Spleen (tissue), 11 donors: ENCODE measurements around the gene ZNF337. TPM values are rescaled to one million over a fixed set of nuclear protein-coding genes. Genes with fewer than 3 reads are reported as not detected.

ENCODE experiments used
- DNase-seq: peaks from one replicate; pipeline ENCODE4 v3.0.0-alpha.2; 2020
- H3K27ac ChIP-seq, 8 donors: fragments of 200-600 bp; sonication (generic) in 7 of 8; 1 replicate in 4 of 8; 2 replicates in 4 of 8; pipeline versions ENCODE4 v1.5.0 to v1.8.0; 2016 to 2021; ENCODE audit warnings: inconsistent platforms in 4 of 8, mild to moderate bottlenecking in 4 of 8, moderate library complexity in 1 of 8
- H3K27me3 ChIP-seq, 7 donors: fragments of 200-600 bp; sonication (generic) in 6 of 7; replicated peaks in 1 of 7; 1 replicate in 4 of 7; 2 replicates in 3 of 7; pipeline versions ENCODE4 v1.5.0 to v1.8.0; 2016 to 2021; ENCODE audit warnings: inconsistent platforms in 3 of 7, mild to moderate bottlenecking in 1 of 7
- H3K36me3 ChIP-seq, 6 donors: fragments of 200-600 bp; sonication (generic) in 5 of 6; 1 replicate in 4 of 6; 2 replicates in 2 of 6; pipeline versions ENCODE4 v1.5.0 to v1.8.0; 2016 to 2021; ENCODE audit warnings: inconsistent platforms in 2 of 6
- H3K4me1 ChIP-seq, 6 donors: fragments of 200-600 bp; sonication (generic) in 5 of 6; 1 replicate in 3 of 6; 2 replicates in 3 of 6; pipeline versions ENCODE4 v1.5.0 to v1.8.0; 2016 to 2021; ENCODE audit warnings: inconsistent platforms in 3 of 6
- H3K4me3 ChIP-seq, 8 donors: fragments of 200-600 bp; sonication (generic) in 7 of 8; 1 replicate in 4 of 8; 2 replicates in 4 of 8; pipeline versions ENCODE4 v1.5.0 to v1.8.0; 2016 to 2021; ENCODE audit warnings: inconsistent platforms in 4 of 8, mild to moderate bottlenecking in 4 of 8, moderate library complexity in 2 of 8
- H3K9me3 ChIP-seq, 8 donors: fragments of 200-600 bp; sonication (generic) in 7 of 8; 1 replicate in 4 of 8; 2 replicates in 4 of 8; pipeline versions ENCODE4 v1.5.0 to v1.8.0; 2016 to 2021; ENCODE audit warnings: inconsistent platforms in 4 of 8
- CTCF ChIP-seq, 11 experiments: fragments of 200-600 bp in 7 of 11; fragments of 450-650 bp in 4 of 11; sonication (generic) in 4 of 11; IDR thresholded peaks in 8 of 11; conservative IDR thresholded peaks in 3 of 11; 1 replicate in 7 of 11; 2 replicates in 4 of 11; pipeline versions ENCODE4 v1.4.0 to v1.8.0; 2016 to 2021; ENCODE audit warnings: antibody characterized with exemption in 11 of 11, inconsistent platforms in 4 of 11, mild to moderate bottlenecking in 1 of 11
- POLR2A ChIP-seq, 3 donors: fragments of 450-650 bp; IDR thresholded peaks; one replicate each; pipeline ENCODE4 v1.5.1; 2017; ENCODE audit warnings: antibody characterized with exemption in 3 of 3, mild to moderate bottlenecking in 1 of 3
- POLR2AphosphoS5 ChIP-seq, 3 donors: sonication (generic); formaldehyde crosslinking; IDR thresholded peaks; one replicate each; pipeline ENCODE4 v1.5.1; 2017; ENCODE audit warnings: antibody characterized with exemption in 3 of 3
- WGBS, 5 donors: extraction: QIAGEN DNeasy Blood & Tissue Kit in 3 of 5; methylation state at CpG; one replicate each; pipeline versions ENCODE4 v1.1.5 to v1.1.7; 2013 to 2018; 5-methylcytosine and 5-hydroxymethylcytosine counted together
- intact Hi-C: fragments of 100-400 bp; cut with DNase I; formaldehyde crosslinking; loops from one replicate; pipeline ENCODE4 v1.15.0; 2023; ENCODE audit warnings: low total_unique reads
- polyA plus RNA-seq, 3 donors: library from polyadenylated mRNA; stranded (reverse); fragments of 200-250 nt; gene quantifications; one replicate each; pipeline ENCODE4 v1.2.1, GENCODE V29; 2013
- total RNA-seq, 7 donors: library from RNA; depleted of rRNA in 3 of 7; stranded (reverse); fragments of >200 nt in 3 of 7; fragmentation: NEBNext Ultra II Directional in 4 of 7; extraction: Animal tissue kit (Norgen Biotek cat#: 25700) in 4 of 7; gene quantifications; one replicate each; pipeline versions ENCODE4 v1.1.0 to v1.2.1, GENCODE V29; 2016 to 2021
- donor health status: healthy with polysubstance abuse.
- donor health status: DM: no; HTN: no; CAD: no; lungs with moderate emphysema.
- donor health status: DM: no; HTN: no; CAD: no.
- donor health status: Bipolar disorder and iron deficiency.
- donor health status: healthy.
- donor health status: DM: no; HTN: no; CAD: no.
- donor health status: DM: yes; HTN: yes; CAD: no.

Gene ZNF337
- total and polyA plus RNA-seq, 10 donors, result 8.7 to 21.9 (median 16.3) TPM

DNA sequence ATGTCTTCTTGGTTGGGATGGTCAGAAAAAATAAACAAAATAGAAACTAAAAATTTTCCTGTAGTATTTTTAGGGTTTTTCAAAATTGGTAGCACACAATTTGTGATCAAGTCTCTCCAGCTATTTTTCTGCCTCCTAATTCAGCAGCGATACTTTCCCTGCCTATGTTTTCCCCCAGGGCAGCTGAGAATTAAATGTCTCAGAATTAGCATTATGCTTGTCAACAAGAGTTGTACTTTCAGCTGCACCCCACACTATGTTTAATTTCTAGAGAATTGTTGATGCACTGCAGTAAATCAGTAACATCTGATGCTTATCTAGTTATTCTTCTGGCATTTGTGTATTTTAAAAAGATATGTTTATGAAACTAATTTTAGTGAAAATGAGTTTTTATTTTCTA, 34.2 kb upstream of the ZNF337 start:
- Histone ChIP-seq H3K36me3 (peaks cover 0 to 16% (median 0%) of the 10 kb centered on the region in 6 donors), H3K9me3 (peaks cover 0 to 20% (median 15%) of the 10 kb centered on the region in 8 donors), H3K27ac (no peak overlapping the region), H3K27me3 (no peaks in the 10 kb centered on the region), H3K4me3 (no peak overlapping the region), H3K4me1 (no peaks in the 10 kb centered on the region)
- DNase-seq, result no peak
- no peak for TF ChIP-seq POLR2A (IDR thresholded peaks at IDR 0.05)
- TF ChIP-seq CTCF (IDR thresholded peaks at IDR 0.05 in 8 of 11, conservative IDR thresholded peaks at IDR 0.05 in 3 of 11), result no peak
- WGBS, 5 donors, result 81 to 94% (median 88%) methylated on average over 1 of the region's 1 CpG
- intact Hi-C loops, result no loop called here

- WGBS, 5 donors, result 88 to 95% (median 93%) methylated on average over 1 of the region's 1 CpG
- H3K4me1 ChIP-seq, result no peaks in the 10 kb centered on the region
- no peak for DNase-seq
- H3K4me3 ChIP-seq, result no peak overlapping the region
- intact Hi-C loops, result no loop called here
- H3K9me3 ChIP-seq, result peaks cover 8 to 62% (median 50%) of the 10 kb centered on the region in 8 donors
- peaks cover 0 to 14% (median 0%) of the 10 kb centered on the region in 6 donors for H3K36me3 ChIP-seq
- no peaks in the 10 kb centered on the region for H3K27me3 ChIP-seq
- no peak for TF ChIP-seq CTCF (IDR thresholded peaks at IDR 0.05 in 8 of 11, conservative IDR thresholded peaks at IDR 0.05 in 3 of 11)
- no peak for TF ChIP-seq POLR2A (IDR thresholded peaks at IDR 0.05)
- TF ChIP-seq POLR2AphosphoS5 (IDR thresholded peaks at IDR 0.05), result no peak
- H3K27ac ChIP-seq, result no peak overlapping the region
These were observed 29.7 kb upstream of the ZNF337 start for GRCh38 chr20:25726357-25726756.

DNA sequence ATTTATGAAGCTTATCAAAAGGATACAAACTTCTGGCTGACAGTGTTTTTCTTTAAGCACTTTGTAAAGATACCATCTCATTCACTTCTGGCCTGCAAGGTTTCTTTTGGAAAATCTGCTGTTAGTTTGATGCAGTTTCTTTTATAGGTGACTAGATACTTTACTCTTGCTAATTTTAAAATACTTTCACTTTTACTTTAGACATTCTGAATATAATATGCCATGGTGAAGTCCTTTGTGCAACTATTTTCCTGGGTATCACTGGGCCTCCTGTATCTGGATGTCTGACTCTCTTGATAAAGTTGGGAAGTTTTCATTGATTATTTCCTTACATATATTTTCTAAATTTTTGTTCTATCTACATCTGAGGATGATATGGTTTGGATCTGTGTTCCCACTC, 29.0 kb upstream of the ZNF337 start:
- Histone ChIP-seq H3K27ac (no peak overlapping the region), H3K27me3 (no peaks in the 10 kb centered on the region), H3K36me3 (peaks cover 0 to 14% (median under 1%) of the 10 kb centered on the region in 6 donors), H3K4me1 (no peaks in the 10 kb centered on the region), H3K9me3 (peaks cover 8 to 67% (median 50%) of the 10 kb centered on the region in 8 donors), H3K4me3 (no peak overlapping the region)
- no peak for DNase-seq
- TF ChIP-seq POLR2AphosphoS5 (IDR thresholded peaks at IDR 0.05) (no peak), CTCF (IDR thresholded peaks at IDR 0.05 in 8 of 11, conservative IDR thresholded peaks at IDR 0.05 in 3 of 11) (no peak), POLR2A (IDR thresholded peaks at IDR 0.05) (no peak)
- intact Hi-C loops, result no loop called here

- intact Hi-C loops, result no loop called here
- no peak for DNase-seq
- 90 to 95% (median 94%) methylated on average over 2 of the region's 2 CpGs for WGBS, 5 donors
- H3K36me3 ChIP-seq, result peaks cover 0 to 18% (median 2%) of the 10 kb centered on the region in 6 donors
- peaks cover 8 to 77% (median 54%) of the 10 kb centered on the region in 8 donors for H3K9me3 ChIP-seq
- no peaks in the 10 kb centered on the region for H3K27me3 ChIP-seq
- peaks cover 0 to 8% (median 0%) of the 10 kb centered on the region in 6 donors for H3K4me1 ChIP-seq
- TF ChIP-seq POLR2A (IDR thresholded peaks at IDR 0.05), result no peak
- TF ChIP-seq POLR2AphosphoS5 (IDR thresholded peaks at IDR 0.05), result no peak
- no peak for TF ChIP-seq CTCF (IDR thresholded peaks at IDR 0.05 in 8 of 11, conservative IDR thresholded peaks at IDR 0.05 in 3 of 11)
- no peak overlapping the region for H3K27ac ChIP-seq
- no peak overlapping the region for H3K4me3 ChIP-seq
These were observed 27.3 kb upstream of the ZNF337 start for GRCh38 chr20:25723975-25724374.
